Neuronal stem cell (in vitro differentiated cells): ENCODE measurements around the gene FLRT2.

ENCODE experiments used
- DNase-seq: peaks from one replicate; pipeline ENCODE4 v3.0.0-alpha.2; 2013; ENCODE audit warnings: low spot score
- H2AFZ ChIP-seq: one replicate; pipeline ENCODE4 v1.6.1; 2013; ENCODE audit warnings: mild to moderate bottlenecking, low read length, inconsistent platforms
- H2AK5ac ChIP-seq: 2 replicates; pipeline ENCODE4 v1.6.1; 2013; ENCODE audit warnings: low read depth, mild to moderate bottlenecking, inconsistent platforms, low read length, moderate library complexity, mixed read lengths
- H2BK120ac ChIP-seq: 2 replicates; pipeline ENCODE4 v1.6.1; 2013; ENCODE audit warnings: low read depth, mild to moderate bottlenecking, inconsistent platforms, low read length, moderate library complexity, mixed read lengths
- H2BK12ac ChIP-seq: one replicate; pipeline ENCODE4 v1.6.1; 2013; ENCODE audit warnings: low read length, inconsistent platforms
- H2BK15ac ChIP-seq: 2 replicates; pipeline ENCODE4 v1.6.1; 2013; ENCODE audit warnings: mild to moderate bottlenecking, low read length, inconsistent platforms, mixed read lengths
- H2BK5ac ChIP-seq: one replicate; pipeline ENCODE4 v1.6.1; 2013; ENCODE audit warnings: inconsistent platforms, mild to moderate bottlenecking, low read length, moderate library complexity
- H3K14ac ChIP-seq: one replicate; pipeline ENCODE4 v1.6.1; 2013; ENCODE audit warnings: low read length, inconsistent platforms
- H3K18ac ChIP-seq: 2 replicates; pipeline ENCODE4 v1.6.1; 2013; ENCODE audit warnings: low read length, inconsistent platforms
- H3K23ac ChIP-seq: 2 replicates; pipeline ENCODE4 v1.6.1; 2013; ENCODE audit warnings: low read depth, mild to moderate bottlenecking, mixed read lengths, low read length, inconsistent platforms; ENCODE audit not compliant: poor library complexity
- H3K27ac ChIP-seq: replicated peaks from 3 replicates; pipeline ENCODE4 v1.5.1; 2013; ENCODE audit warnings: low read length, inconsistent platforms
- H3K27me3 ChIP-seq, 3 experiments: 2 replicates each; pipeline ENCODE4 v1.6.1; 2013; ENCODE audit warnings: low read length in 3 of 3, mild to moderate bottlenecking in 2 of 3, inconsistent platforms in 1 of 3, low read depth in 1 of 3, mixed read lengths in 1 of 3, moderate library complexity in 1 of 3; ENCODE audit not compliant: control insufficient read depth in 3 of 3, insufficient read depth in 3 of 3
- H3K36me3 ChIP-seq, 2 donors: replicated peaks in 1 of 2; 2 replicates each; pipeline ENCODE4 v1.6.1; 2013; ENCODE audit warnings: low read length in 2 of 2; ENCODE audit not compliant: control insufficient read depth in 2 of 2, insufficient read depth in 2 of 2
- H3K4ac ChIP-seq: 2 replicates; pipeline ENCODE4 v1.6.1; 2013; ENCODE audit warnings: inconsistent platforms, mild to moderate bottlenecking, low read length, moderate library complexity
- H3K4me1 ChIP-seq, 2 donors: 1 replicate in 1 of 2; 2 replicates in 1 of 2; pipeline ENCODE4 v1.6.1; 2013; ENCODE audit warnings: low read length in 2 of 2, low read depth in 1 of 2; ENCODE audit not compliant: control insufficient read depth in 2 of 2, insufficient read depth in 1 of 2
- H3K4me2 ChIP-seq: one replicate; pipeline ENCODE4 v1.6.1; 2013; ENCODE audit warnings: mild to moderate bottlenecking, low read length, inconsistent platforms; ENCODE audit not compliant: insufficient read depth, poor library complexity, severe bottlenecking
- H3K4me3 ChIP-seq, 2 donors: 2 replicates each; pipeline ENCODE4 v1.5.1; 2013; ENCODE audit warnings: low read length in 2 of 2, mild to moderate bottlenecking in 2 of 2, inconsistent platforms in 1 of 2, moderate library complexity in 1 of 2
- H3K79me1 ChIP-seq: one replicate; pipeline ENCODE4 v1.6.1; 2013; ENCODE audit warnings: low read depth, mild to moderate bottlenecking, inconsistent platforms, low read length, moderate library complexity
- H3K9ac ChIP-seq: one replicate; pipeline ENCODE4 v1.6.1; 2013; ENCODE audit warnings: mild to moderate bottlenecking, low read depth, low read length, inconsistent platforms; ENCODE audit not compliant: poor library complexity
- H3K9me3 ChIP-seq, 2 donors: replicated peaks in 1 of 2; 2 replicates each; pipeline versions ENCODE3 to v1.6.1; 2013; ENCODE audit warnings: low read length in 2 of 2, mild to moderate bottlenecking in 2 of 2, inconsistent platforms in 1 of 2, low read depth in 1 of 2, mixed read lengths in 1 of 2, moderate library complexity in 1 of 2; ENCODE audit not compliant: control insufficient read depth in 2 of 2, insufficient read depth in 1 of 2
- H4K8ac ChIP-seq: one replicate; pipeline ENCODE4 v1.6.1; 2013; ENCODE audit warnings: low read depth, mild to moderate bottlenecking, inconsistent platforms, low read length, moderate library complexity
- H4K91ac ChIP-seq: one replicate; pipeline ENCODE4 v1.6.1; 2013; ENCODE audit warnings: low read length, low read depth, mild to moderate bottlenecking, inconsistent platforms; ENCODE audit not compliant: poor library complexity
- WGBS, 2 donors: extraction: QIAGEN DNeasy Blood & Tissue Kit; methylation state at CpG; one replicate each; pipeline ENCODE4 v1.1.7; 2013; ENCODE audit warnings: missing lambda C conversion rate in 2 of 2, mixed read lengths in 1 of 2; ENCODE audit not compliant: insufficient read length in 2 of 2, insufficient replicate concordance in 1 of 2; ENCODE audit errors: extremely low coverage in 2 of 2; 5-methylcytosine and 5-hydroxymethylcytosine counted together

Gene FLRT2

DNA sequence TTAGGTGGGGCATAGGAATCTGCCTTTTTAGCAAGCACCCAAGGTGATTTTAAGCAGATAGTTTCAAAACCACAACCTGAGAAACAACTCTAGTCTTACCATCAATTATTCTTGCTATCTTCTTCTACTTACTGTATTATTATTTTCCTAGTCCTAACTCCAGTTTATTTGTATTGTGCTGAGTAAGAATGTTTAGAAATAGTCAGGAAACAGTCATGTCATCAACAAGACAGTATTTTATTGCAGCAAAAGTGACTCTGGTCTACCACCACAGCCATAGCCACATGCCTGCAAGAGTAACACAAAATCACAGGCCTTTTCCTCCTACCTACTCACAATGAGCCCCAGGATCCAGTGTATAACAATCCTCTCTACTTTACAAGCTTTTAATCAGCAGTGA is 46.3 kb upstream of the FLRT2 start:
- H2BK12ac ChIP-seq = no peak overlapping the region
- no peak overlapping the region for H2BK5ac ChIP-seq
- H3K36me3 ChIP-seq = no peaks in the 10 kb centered on the region
- no peaks in the 10 kb centered on the region for H3K9me3 ChIP-seq
- H4K91ac ChIP-seq = no peak overlapping the region
- no peaks in the 10 kb centered on the region for H3K27me3 ChIP-seq
- H3K4me1 ChIP-seq = no peaks in the 10 kb centered on the region
- no peak for DNase-seq
- no peak overlapping the region for H3K4me2 ChIP-seq
- H2AK5ac ChIP-seq = no peak overlapping the region
- no peak overlapping the region for H2AFZ ChIP-seq
- no peak overlapping the region for H4K8ac ChIP-seq
- no peak overlapping the region for H3K23ac ChIP-seq
- H3K4ac ChIP-seq = no peak overlapping the region
- no peak overlapping the region for H3K14ac ChIP-seq
- H3K79me1 ChIP-seq = no peaks in the 10 kb centered on the region
- H2BK15ac ChIP-seq = no peak overlapping the region
- H3K18ac ChIP-seq = no peak overlapping the region
- H3K27ac ChIP-seq = no peak overlapping the region
- no peak overlapping the region for H3K4me3 ChIP-seq
- H2BK120ac ChIP-seq = no peak overlapping the region
- H3K9ac ChIP-seq = no peak overlapping the region

DNA sequence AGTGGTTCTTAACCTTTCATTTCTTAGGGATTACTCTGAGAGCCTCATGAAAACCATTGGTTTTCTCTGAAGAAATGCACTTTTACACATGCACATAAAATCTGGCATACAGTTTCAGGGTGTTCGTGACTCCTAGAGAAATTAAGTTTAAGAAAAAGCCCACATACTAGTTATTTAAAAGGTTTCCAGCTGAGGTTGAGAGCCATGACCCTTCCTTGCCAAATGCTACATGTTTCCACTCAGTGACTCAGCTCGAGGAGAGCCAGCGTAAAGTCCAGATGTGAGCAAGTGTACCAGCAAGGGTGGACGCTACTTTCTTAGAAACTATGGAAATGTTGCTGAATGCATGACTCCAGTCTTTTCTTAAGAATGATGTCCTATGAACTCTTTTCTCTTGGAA is 42.7 kb upstream of the FLRT2 start:
- Histone ChIP-seq H3K27ac (no peak overlapping the region), H3K23ac (no peak overlapping the region)

GRCh38 chr14:85501751-85502150 is 28.2 kb upstream of the FLRT2 start:
- no CpG with 5 or more reads among the region's 1 CpG for WGBS, 2 donors

More for the DNA sequence above, 42.7 kb upstream of the FLRT2 start:
- H2AK5ac ChIP-seq = no peak overlapping the region
- no peak overlapping the region for H4K8ac ChIP-seq
- H2BK12ac ChIP-seq = no peak overlapping the region
- H2AFZ ChIP-seq = no peak overlapping the region
- H3K14ac ChIP-seq = no peak overlapping the region
- no peak overlapping the region for H4K91ac ChIP-seq
- no peak overlapping the region for H2BK120ac ChIP-seq
- H3K27me3 ChIP-seq = no peaks in the 10 kb centered on the region
- no peak overlapping the region for H2BK5ac ChIP-seq
- no peaks in the 10 kb centered on the region for H3K36me3 ChIP-seq
- no peak overlapping the region for H3K4me3 ChIP-seq
- H3K79me1 ChIP-seq = no peaks in the 10 kb centered on the region
- no peak overlapping the region for H3K9ac ChIP-seq
- no peak overlapping the region for H2BK15ac ChIP-seq
- no peak overlapping the region for H3K4ac ChIP-seq
- no CpG with 5 or more reads among the region's 4 CpGs for WGBS, 2 donors
- H3K9me3 ChIP-seq = peaks cover 0 to 2% of the 10 kb centered on the region in 2 donors
- no peak overlapping the region for H3K4me2 ChIP-seq
- no peak for DNase-seq
- H3K4me1 ChIP-seq = no peaks in the 10 kb centered on the region
- H3K18ac ChIP-seq = no peak overlapping the region

DNA sequence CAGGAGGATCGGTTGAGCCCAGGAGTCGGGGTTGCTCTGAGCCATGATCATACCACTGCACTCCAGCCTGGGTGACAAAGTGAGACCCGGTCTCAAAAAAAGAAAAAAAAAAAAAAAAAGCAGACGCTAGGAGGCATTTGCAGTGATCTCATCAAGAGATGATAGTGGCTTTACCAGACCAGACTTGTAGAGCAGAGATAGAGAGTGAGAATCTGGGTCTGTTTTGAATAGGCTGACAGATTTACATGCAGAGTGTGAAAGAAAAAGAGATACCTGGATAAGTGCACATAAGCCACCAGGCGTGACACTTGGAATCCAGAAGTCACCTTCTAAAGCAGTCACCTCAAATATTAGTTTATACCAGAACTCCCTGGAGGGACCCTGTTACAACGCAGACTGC is 21.1 kb upstream of the FLRT2 start:
- Histone ChIP-seq H3K14ac (no peak overlapping the region), H3K23ac (no peak overlapping the region), H3K4me1 (no peaks in the 10 kb centered on the region), H4K91ac (no peak overlapping the region), H2BK5ac (no peak overlapping the region), H3K79me1 (no peaks in the 10 kb centered on the region), H3K27ac (no peak overlapping the region), H3K4me3 (no peak overlapping the region), H3K18ac (no peak overlapping the region), H2AFZ (no peak overlapping the region), H2BK15ac (no peak overlapping the region), H4K8ac (no peak overlapping the region), H3K27me3 (no peaks in the 10 kb centered on the region), H3K4me2 (no peak overlapping the region), H2BK120ac (no peak overlapping the region), H3K4ac (no peak overlapping the region), H2AK5ac (no peak overlapping the region), H2BK12ac (no peak overlapping the region), H3K9ac (no peak overlapping the region), H3K36me3 (no peaks in the 10 kb centered on the region), H3K9me3 (no peaks in the 10 kb centered on the region)
- DNase-seq = no peak
- WGBS, 2 donors = no CpG with 5 or more reads among the region's 6 CpGs

More at GRCh38 chr14:85501751-85502150, 28.2 kb upstream of the FLRT2 start:
- no peak overlapping the region for H3K18ac ChIP-seq
- no peak overlapping the region for H2BK15ac ChIP-seq
- no peak overlapping the region for H3K27ac ChIP-seq
- no peak overlapping the region for H4K91ac ChIP-seq
- H3K4me1 ChIP-seq = no peaks in the 10 kb centered on the region
- H3K27me3 ChIP-seq = no peaks in the 10 kb centered on the region
- no peaks in the 10 kb centered on the region for H3K36me3 ChIP-seq
- no peak overlapping the region for H2BK120ac ChIP-seq
- H3K79me1 ChIP-seq = no peaks in the 10 kb centered on the region
- H3K9ac ChIP-seq = no peak overlapping the region
- no peak overlapping the region for H3K4ac ChIP-seq
- no peak overlapping the region for H4K8ac ChIP-seq
- no peak for DNase-seq
- no peak overlapping the region for H2AK5ac ChIP-seq
- H3K23ac ChIP-seq = no peak overlapping the region
- no peak overlapping the region for H2BK5ac ChIP-seq
- H3K9me3 ChIP-seq = no peaks in the 10 kb centered on the region
- H2BK12ac ChIP-seq = no peak overlapping the region
- H2AFZ ChIP-seq = no peak overlapping the region
- H3K14ac ChIP-seq = no peak overlapping the region
- no peak overlapping the region for H3K4me2 ChIP-seq
- H3K4me3 ChIP-seq = no peak overlapping the region
